Measurements from ENCODE around the gene SNED1.
A peak's percentile ranks its signal among the peaks of the same experiment; 100 is the strongest.

Gene SNED1

GRCh38 chr2:241003830-241004564 lies 5.6 kb downstream of the SNED1 start:
- DNase-seq (ENCODE audit: extremely low read depth in 1 of 2, low read depth in 1 of 2) = no peak

GRCh38 chr2:241005569-241005968 lies 7.2 kb downstream of the SNED1 start:
- DNase-seq (ENCODE audit: extremely low read depth in 1 of 2, low read depth in 1 of 2) = no peak

- no peak for DNase-seq (ENCODE audit: extremely low read depth in 1 of 2, low read depth in 1 of 2)
Measured at GRCh38 chr2:241006412-241006811, 8.0 kb downstream of the SNED1 start.

- no peak for DNase-seq (ENCODE audit: extremely low read depth in 1 of 2, low read depth in 1 of 2)
Measured at GRCh38 chr2:241007111-241007510, 8.7 kb downstream of the SNED1 start.

- no peak for DNase-seq (ENCODE audit: extremely low read depth in 1 of 2, low read depth in 1 of 2)
Measured at GRCh38 chr2:241007880-241008710, 9.7 kb downstream of the SNED1 start.

GRCh38 chr2:241008711-241009121 lies 10.3 kb downstream of the SNED1 start:
- DNase-seq (ENCODE audit: extremely low read depth in 1 of 2, low read depth in 1 of 2) = no peak

- no peak for DNase-seq (ENCODE audit: extremely low read depth in 1 of 2, low read depth in 1 of 2)
Measured at GRCh38 chr2:241009191-241009590, 10.8 kb downstream of the SNED1 start.

GRCh38 chr2:241009601-241010530 lies 11.4 kb downstream of the SNED1 start:
- peak in 1 of 2 donors; percentile 29 for DNase-seq (ENCODE audit: extremely low read depth in 1 of 2, low read depth in 1 of 2)

- DNase-seq (ENCODE audit: extremely low read depth in 1 of 2, low read depth in 1 of 2) = no peak
Measured at GRCh38 chr2:241010531-241011295, 12.3 kb downstream of the SNED1 start.

GRCh38 chr2:241011296-241011600 lies 12.8 kb downstream of the SNED1 start:
- no peak for DNase-seq (ENCODE audit: extremely low read depth in 1 of 2, low read depth in 1 of 2)

GRCh38 chr2:241011751-241012510 lies 13.5 kb downstream of the SNED1 start:
- no peak for DNase-seq (ENCODE audit: extremely low read depth in 1 of 2, low read depth in 1 of 2)

GRCh38 chr2:241014224-241014623 lies 15.8 kb downstream of the SNED1 start:
- DNase-seq (ENCODE audit: extremely low read depth in 1 of 2, low read depth in 1 of 2) = no peak

- DNase-seq (ENCODE audit: extremely low read depth in 1 of 2, low read depth in 1 of 2) = no peak
Measured at GRCh38 chr2:241014764-241015163, 16.3 kb downstream of the SNED1 start.

- no peak for DNase-seq (ENCODE audit: extremely low read depth in 1 of 2, low read depth in 1 of 2)
Measured at GRCh38 chr2:241015439-241015838, 17.0 kb downstream of the SNED1 start.

- no peak for DNase-seq (ENCODE audit: extremely low read depth in 1 of 2, low read depth in 1 of 2)
Measured at GRCh38 chr2:241017228-241017940, 19.0 kb downstream of the SNED1 start.

GRCh38 chr2:241018051-241018891 lies 19.9 kb downstream of the SNED1 start:
- no peak for DNase-seq (ENCODE audit: extremely low read depth in 1 of 2, low read depth in 1 of 2)

- DNase-seq (ENCODE audit: extremely low read depth in 1 of 2, low read depth in 1 of 2) = no peak
Measured at GRCh38 chr2:241019441-241020139, 21.2 kb downstream of the SNED1 start.

- no peak for DNase-seq (ENCODE audit: extremely low read depth in 1 of 2, low read depth in 1 of 2)
Measured at GRCh38 chr2:241020201-241020600, 21.8 kb downstream of the SNED1 start.

Measured in stimulated activated CD8-positive, alpha-beta memory T cell treated with anti-CD3 and anti-CD28 coated beads, Interleukin-7, amount 100 ng/mL, for 48 hours (primary cell).